Measurements from ENCODE around the gene ZNF37A.
"Not testable (repeated sequence)": the region's sequence is repeated elsewhere in the genome, so short reads cannot be mapped to it uniquely, and the experiment has no call there.

The ZNF37A gene

DNA sequence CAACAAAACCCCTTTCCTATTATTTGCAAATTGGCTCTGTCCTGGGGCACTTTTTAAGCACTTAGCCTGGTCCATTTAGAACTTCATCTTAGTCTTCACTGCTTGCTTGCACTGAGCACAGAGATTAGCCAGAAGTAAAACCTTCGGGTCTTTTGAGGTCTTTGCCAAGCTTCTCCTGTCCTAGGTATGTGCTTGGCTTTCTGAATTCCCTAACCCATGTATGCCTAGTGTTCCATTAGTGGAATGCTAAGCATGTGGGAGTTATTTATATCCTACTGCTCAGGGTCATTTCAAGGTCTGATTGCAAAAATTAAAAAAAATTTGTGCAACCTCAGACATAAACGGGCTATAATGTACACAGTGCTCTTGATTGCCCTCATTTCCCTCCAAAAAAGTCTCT is 18.0 kb downstream of the ZNF37A start:
- no peak overlapping the region for H3K4me3 Mint-ChIP-seq
- H3K27ac Mint-ChIP-seq, result no peak overlapping the region
- H3K36me3 Mint-ChIP-seq, result peaks cover 70% of the 10 kb centered on the region
- peaks cover 26% of the 10 kb centered on the region for H3K9me3 Mint-ChIP-seq (ENCODE audit: low read depth)
- no peaks in the 10 kb centered on the region for H3K4me1 Mint-ChIP-seq (ENCODE audit: low read depth)
- H3K27me3 Mint-ChIP-seq, result no peaks in the 10 kb centered on the region

DNA sequence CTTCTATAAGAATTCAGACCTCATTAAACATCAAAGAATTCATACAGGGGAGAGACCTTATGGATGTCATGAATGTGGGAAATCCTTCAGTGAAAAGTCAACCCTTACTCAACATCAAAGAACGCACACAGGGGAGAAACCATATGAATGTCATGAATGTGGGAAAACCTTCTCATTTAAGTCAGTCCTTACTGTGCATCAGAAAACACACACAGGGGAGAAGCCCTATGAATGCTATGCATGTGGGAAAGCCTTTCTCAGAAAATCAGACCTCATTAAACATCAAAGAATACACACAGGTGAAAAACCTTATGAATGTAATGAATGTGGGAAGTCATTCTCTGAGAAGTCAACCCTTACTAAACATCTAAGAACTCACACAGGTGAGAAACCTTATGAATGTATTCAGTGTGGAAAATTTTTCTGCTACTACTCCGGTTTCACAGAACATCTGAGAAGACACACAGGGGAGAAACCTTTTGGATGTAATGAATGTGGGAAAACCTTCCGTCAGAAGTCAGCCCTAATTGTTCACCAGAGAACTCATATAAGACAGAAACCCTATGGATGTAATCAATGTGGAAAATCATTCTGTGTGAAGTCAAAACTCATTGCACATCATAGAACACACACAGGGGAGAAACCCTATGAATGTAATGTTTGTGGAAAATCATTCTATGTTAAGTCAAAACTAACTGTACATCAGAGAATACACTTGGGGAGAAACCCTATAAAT is 24.1 kb downstream of the ZNF37A start:
- Mint-ChIP-seq H3K36me3 (peaks cover 64% of the 10 kb centered on the region), H3K27ac (no peak overlapping the region), H3K4me3 (no peak overlapping the region), H3K4me1 (ENCODE audit: low read depth) (no peaks in the 10 kb centered on the region), H3K9me3 (ENCODE audit: low read depth) (peaks cover 34% of the 10 kb centered on the region), H3K27me3 (no peaks in the 10 kb centered on the region)

DNA sequence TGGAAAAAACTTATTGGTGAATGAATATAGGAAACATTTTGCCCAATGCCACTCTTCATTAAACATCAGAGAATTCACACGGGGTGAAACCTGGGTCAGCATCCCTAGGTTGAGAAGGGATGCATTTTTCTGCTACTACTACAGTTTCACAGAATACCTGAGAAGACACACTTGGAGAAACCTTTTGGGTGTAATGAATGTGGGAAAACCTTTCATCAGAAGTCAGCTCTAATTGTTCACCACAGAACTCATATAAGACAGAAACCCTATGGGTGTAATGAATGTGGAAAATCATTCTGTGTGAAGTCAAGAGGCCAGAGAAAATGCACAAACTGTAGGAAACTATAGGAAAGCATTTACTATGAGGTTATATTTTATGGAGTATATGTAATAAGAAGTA is 24.9 kb downstream of the ZNF37A start:
- H3K9me3 Mint-ChIP-seq (ENCODE audit: low read depth), result peaks cover 36% of the 10 kb centered on the region
- H3K27ac Mint-ChIP-seq, result no peak overlapping the region
- no peaks in the 10 kb centered on the region for H3K27me3 Mint-ChIP-seq
- H3K36me3 Mint-ChIP-seq, result peaks cover 65% of the 10 kb centered on the region
- no peak overlapping the region for H3K4me3 Mint-ChIP-seq
- H3K4me1 Mint-ChIP-seq (ENCODE audit: low read depth), result no peaks in the 10 kb centered on the region

DNA sequence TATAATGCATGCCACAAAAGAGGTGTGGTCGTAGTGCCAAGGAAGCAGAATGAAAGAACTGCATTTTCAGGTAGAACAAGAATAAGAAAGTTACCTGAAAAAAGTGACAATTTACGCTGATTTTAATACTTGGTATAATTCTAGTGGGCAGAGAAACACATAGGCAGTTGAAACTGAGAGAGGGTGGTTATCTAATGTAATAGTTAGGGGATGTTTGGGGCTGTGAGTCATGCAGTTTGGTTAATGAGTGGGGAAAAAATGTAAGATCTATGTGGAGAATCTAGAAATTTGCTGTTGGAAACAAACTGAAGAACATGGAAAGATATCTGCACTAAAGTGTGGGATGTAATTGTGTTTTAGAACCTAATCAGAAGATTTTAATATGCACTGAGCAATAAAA is 33.7 kb downstream of the ZNF37A start:
- Mint-ChIP-seq H3K9me3 (ENCODE audit: low read depth) (peaks cover 61% of the 10 kb centered on the region), H3K27me3 (no peaks in the 10 kb centered on the region), H3K4me3 (no peak overlapping the region), H3K27ac (no peak overlapping the region), H3K36me3 (peaks cover 37% of the 10 kb centered on the region), H3K4me1 (ENCODE audit: low read depth) (no peaks in the 10 kb centered on the region)

DNA sequence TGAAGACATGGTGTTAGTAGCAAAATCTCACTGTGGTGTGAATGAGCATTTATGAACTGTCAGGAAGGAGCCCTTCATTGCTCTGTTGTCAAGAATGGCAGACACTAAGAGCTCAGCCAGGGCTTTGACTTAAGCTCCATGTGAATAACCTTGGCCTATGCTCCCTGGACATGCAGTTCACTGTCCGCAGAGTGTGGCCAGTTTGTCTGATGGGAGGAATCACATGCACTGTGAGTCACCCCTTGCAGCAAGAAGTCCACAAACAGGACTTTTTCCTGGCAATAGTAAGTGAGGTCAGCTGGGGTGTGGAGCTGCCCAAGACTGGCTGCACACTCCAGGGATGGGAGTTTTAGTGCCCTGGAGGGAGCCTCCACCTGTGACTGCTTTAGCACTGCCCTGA is 49.5 kb downstream of the ZNF37A start:
- Mint-ChIP-seq H3K27ac (no peak overlapping the region), H3K36me3 (peaks cover 5% of the 10 kb centered on the region), H3K4me1 (ENCODE audit: low read depth) (no peaks in the 10 kb centered on the region), H3K4me3 (no peak overlapping the region), H3K27me3 (no peaks in the 10 kb centered on the region), H3K9me3 (ENCODE audit: low read depth) (peaks cover 25% of the 10 kb centered on the region)

DNA sequence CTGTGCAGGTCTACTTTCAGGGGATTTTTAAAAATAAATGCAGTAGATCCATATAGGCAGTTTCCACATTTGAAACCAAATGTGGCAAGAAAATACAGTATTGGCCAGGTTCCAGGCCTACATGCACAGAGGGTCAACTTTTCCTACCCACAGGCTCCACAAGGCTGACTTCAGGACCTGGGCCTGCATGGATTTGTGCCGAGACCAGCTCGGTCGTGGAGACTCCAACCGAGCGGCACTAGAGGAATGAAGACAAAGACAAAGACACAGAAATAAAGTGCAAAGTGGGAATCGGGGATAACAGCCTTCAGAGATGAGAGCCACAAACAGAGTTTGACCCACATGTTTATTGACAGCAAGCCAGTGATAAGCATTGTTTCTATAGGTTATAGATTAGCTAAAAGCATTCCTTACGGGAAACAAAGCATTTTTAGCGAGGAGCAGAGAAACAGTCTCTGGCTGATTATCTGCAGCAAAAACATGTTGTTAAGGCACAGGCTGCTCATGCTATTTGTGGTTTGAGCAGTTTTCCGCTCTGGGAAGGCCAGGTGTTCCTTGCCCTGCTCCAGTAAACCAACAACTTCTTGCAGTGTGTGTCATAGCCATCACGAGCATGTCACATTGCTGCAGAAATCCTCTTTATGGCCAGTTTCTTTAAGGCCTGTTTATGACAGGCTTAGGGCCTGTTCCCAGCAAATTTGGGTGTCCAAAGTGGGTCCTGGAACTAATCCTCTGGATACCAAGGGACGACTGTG is 52.6 kb downstream of the ZNF37A start:
- Mint-ChIP-seq H3K9me3 (ENCODE audit: low read depth) (peaks cover 10% of the 10 kb centered on the region), H3K36me3 (peaks cover 2% of the 10 kb centered on the region), H3K4me3 (no peak overlapping the region), H3K27me3 (no peaks in the 10 kb centered on the region), H3K27ac (no peak overlapping the region), H3K4me1 (ENCODE audit: low read depth) (no peaks in the 10 kb centered on the region)

DNA sequence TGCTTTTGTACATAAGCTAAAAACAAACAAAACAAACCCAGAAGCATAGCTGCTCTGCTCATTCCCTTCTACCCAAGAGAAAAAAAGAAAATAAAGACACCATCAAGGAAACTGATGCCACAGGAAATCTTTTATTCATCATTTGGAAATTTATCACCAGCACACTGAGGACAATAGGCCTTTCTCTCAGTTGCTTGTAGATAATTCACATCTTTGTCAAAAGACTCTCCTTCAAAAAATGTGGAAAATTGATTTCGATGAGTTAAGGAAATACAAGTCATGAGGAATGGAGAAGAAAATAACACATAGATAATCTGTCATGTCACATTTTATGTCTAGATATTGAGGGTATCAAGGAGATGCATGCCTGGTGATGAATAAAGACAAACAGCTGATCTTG is 53.5 kb downstream of the ZNF37A start:
- no peak overlapping the region for H3K4me3 Mint-ChIP-seq
- peaks cover 10% of the 10 kb centered on the region for H3K9me3 Mint-ChIP-seq (ENCODE audit: low read depth)

DNA sequence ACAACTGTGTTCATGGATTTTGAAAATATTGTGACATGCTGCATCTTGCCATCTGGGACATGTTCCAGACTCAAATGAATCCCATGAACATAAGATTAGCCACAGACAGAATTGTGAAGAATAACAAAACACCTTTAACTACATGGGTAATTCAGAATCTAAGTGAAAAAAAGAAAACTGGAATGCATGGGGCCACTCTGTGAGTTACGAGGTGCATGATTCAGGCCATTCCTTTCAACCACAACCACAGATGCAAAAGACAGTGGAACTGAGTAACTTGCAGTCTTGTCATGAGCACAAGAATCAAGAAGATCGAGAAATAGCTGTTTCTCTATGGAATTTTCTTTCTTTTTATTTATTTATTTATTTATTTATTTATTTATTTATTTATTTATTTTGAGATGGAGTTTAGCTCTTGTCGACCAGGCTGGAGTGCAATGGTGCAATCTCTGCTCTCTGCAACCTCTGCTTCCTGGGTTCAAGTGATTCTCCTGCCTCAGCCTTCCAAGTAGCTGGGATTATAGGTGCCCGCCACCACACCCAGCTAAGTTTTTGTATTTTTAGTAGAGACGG is 56.8 kb downstream of the ZNF37A start:
- not testable (repeated sequence) for H3K36me3 Mint-ChIP-seq; H3K27ac Mint-ChIP-seq; H3K4me3 Mint-ChIP-seq; H3K9me3 Mint-ChIP-seq (ENCODE audit: low read depth); H3K4me1 Mint-ChIP-seq (ENCODE audit: low read depth); H3K27me3 Mint-ChIP-seq

More for the DNA sequence above, 53.5 kb downstream of the ZNF37A start:
- Mint-ChIP-seq H3K36me3 (peaks cover 2% of the 10 kb centered on the region), H3K27ac (no peak overlapping the region), H3K4me1 (ENCODE audit: low read depth) (no peaks in the 10 kb centered on the region), H3K27me3 (no peaks in the 10 kb centered on the region)

DNA sequence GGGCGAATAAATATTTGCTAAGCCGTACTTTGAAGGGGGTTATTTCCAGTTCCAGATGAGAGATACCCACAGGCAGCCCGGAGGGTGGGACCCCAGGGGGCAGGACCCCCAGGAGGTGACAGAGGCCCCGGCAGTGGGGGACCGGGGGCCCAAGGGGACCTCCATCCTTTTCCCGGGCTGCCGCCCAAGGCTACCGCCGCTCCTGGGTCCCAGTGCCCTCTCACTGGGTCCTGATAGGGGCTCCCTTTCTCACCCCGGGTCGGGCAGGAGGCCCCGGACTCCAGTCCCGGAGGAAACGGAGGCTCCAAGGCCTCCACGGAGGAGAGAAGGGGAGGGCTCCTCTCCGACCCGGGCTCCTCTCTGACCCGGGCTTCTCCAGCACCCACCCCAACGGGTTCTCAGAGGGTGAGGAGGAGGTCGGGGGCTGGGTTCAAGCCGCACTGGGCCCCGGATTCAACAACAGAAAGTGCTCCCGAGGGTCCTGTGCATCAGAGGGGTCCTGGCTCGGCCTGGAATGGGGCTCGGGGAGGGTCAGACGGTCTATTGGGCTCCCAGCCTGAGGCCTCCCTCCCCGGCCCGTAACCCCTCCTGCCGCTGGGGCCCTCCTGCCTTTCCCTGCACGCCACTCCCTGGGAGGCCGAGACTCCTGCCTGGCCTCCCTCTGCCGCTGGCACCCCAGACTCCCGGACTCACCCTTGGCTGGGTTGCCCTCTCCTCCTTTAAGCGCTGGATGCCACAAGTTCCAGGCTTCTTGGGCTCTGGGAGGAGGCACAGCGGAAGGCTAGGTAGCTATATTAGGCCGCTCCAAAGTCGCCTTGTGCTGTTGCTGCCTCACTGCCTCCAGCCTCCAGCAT is 62.5 kb downstream of the ZNF37A start:
- no peaks in the 10 kb centered on the region for H3K4me1 Mint-ChIP-seq (ENCODE audit: low read depth)
- H3K36me3 Mint-ChIP-seq, result no peaks in the 10 kb centered on the region
- H3K4me3 Mint-ChIP-seq, result no peak overlapping the region
- H3K9me3 Mint-ChIP-seq (ENCODE audit: low read depth), result peaks cover 18% of the 10 kb centered on the region
- H3K27ac Mint-ChIP-seq, result no peak overlapping the region
- peaks cover 2% of the 10 kb centered on the region for H3K27me3 Mint-ChIP-seq

DNA sequence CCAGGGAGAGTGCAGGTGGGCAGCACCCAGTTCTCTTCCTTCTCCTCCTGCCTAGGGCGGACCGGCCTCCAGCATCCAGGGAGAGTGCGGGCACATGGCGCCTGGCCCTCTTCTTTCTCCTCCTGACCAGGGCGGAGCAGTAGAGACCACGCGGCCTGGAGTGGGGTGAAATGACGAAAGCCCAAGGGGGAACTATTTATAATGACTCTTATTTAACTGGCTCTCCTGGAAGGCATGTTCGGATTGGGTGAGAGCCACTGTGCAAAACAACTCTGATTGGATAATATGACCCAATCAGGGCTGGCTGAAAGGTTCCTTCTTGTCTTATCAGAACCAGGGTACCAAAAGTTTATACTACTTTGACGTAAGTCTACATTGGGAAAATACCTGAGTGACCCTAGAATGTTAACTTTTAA is 63.1 kb downstream of the ZNF37A start:
- H3K4me1 Mint-ChIP-seq (ENCODE audit: low read depth), result no peaks in the 10 kb centered on the region
- no peak overlapping the region for H3K27ac Mint-ChIP-seq
- H3K36me3 Mint-ChIP-seq, result no peaks in the 10 kb centered on the region
- peaks cover 22% of the 10 kb centered on the region for H3K9me3 Mint-ChIP-seq (ENCODE audit: low read depth)
- peaks cover 2% of the 10 kb centered on the region for H3K27me3 Mint-ChIP-seq
- no peak overlapping the region for H3K4me3 Mint-ChIP-seq

DNA sequence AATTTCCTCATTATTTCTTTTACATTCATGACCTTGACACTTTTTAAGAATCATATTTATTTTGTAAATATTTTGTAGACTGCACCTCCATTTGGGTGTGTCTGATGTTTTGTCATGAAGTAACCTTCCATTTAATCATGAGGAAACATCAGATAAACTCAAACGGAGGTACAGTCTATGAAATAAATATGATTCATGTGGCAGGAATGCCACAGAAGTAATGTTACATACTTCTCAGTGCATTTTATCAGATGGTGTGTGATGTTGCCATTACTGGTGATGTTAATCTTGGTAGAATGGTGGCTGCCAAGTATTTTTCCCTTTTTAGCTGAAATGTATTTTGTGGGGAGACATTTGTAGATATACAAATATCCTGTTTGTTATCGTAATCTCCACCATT is 64.9 kb downstream of the ZNF37A start:
- Mint-ChIP-seq H3K36me3 (no peaks in the 10 kb centered on the region), H3K4me1 (ENCODE audit: low read depth) (no peaks in the 10 kb centered on the region), H3K27me3 (no peaks in the 10 kb centered on the region), H3K4me3 (no peak overlapping the region), H3K9me3 (ENCODE audit: low read depth) (peaks cover 22% of the 10 kb centered on the region), H3K27ac (no peak overlapping the region)

DNA sequence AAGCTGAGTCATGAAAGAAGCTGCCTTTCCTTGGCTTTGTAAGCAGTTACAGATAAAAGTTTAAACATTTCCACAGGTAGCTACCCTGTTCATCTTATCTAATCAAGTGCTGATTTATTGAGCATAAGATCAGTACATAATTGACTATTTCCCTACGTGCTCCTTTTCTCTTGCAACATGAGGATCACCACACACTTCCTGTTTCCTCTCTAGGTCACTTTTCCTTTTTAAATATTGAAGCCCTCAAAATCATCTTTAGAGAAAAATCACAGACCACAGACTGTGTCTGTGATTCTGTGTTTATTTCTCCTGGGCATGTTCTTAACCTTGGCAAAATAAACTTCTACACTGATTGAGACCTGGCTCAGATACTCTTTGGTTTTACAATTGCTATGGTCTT is 69.5 kb downstream of the ZNF37A start:
- H3K27me3 Mint-ChIP-seq, result no peaks in the 10 kb centered on the region
- no peak overlapping the region for H3K27ac Mint-ChIP-seq
- H3K4me1 Mint-ChIP-seq (ENCODE audit: low read depth), result no peaks in the 10 kb centered on the region
- H3K4me3 Mint-ChIP-seq, result no peak overlapping the region
- H3K36me3 Mint-ChIP-seq, result no peaks in the 10 kb centered on the region
- H3K9me3 Mint-ChIP-seq (ENCODE audit: low read depth), result peaks cover 22% of the 10 kb centered on the region

DNA sequence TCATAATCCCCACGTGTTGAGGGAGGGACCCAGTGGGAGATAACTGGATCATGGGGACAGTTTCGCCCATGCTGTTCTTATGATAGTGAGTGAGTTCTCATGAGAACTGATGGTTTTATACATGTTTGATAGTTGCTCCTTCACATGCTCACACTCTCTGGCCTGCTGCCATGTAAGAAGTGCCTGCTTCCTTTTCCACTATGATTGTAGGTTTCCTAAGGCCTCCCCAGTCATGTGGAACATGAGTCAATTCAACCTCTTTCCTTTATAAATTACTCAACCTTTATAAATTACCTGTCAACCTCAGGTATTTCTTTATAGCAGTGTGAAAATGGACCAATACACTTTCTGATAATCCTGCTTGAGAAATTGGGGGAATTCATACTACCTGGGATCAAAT is 80.2 kb downstream of the ZNF37A start:
- Mint-ChIP-seq H3K27ac (no peak overlapping the region), H3K4me3 (no peak overlapping the region), H3K36me3 (no peaks in the 10 kb centered on the region), H3K4me1 (ENCODE audit: low read depth) (no peaks in the 10 kb centered on the region), H3K27me3 (no peaks in the 10 kb centered on the region), H3K9me3 (ENCODE audit: low read depth) (no peaks in the 10 kb centered on the region)

DNA sequence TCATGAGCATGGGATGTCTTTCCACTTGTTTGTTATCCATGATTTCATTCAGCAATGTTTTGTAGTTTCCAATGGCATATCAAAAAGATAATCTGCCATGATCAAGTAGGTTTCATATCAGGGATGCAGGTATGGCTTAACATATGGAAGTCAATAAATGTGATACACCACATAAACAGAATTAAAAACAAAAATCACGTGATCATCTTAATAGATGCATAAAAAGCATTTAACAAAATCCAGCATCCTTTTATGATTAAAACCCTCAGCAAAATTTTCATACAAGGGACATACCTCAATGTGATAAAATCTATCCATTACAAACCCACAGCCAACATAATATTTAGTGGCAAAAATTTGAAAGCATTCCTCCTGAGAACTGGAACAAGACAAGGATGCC is 90.3 kb downstream of the ZNF37A start:
- Mint-ChIP-seq H3K27me3 (peaks cover 7% of the 10 kb centered on the region), H3K36me3 (no peaks in the 10 kb centered on the region), H3K4me3 (no peak overlapping the region), H3K27ac (no peak overlapping the region), H3K9me3 (ENCODE audit: low read depth) (peaks cover 7% of the 10 kb centered on the region), H3K4me1 (ENCODE audit: low read depth) (no peaks in the 10 kb centered on the region)

Data from activated naive CD8-positive, alpha-beta T cell (primary cell).